ENCODE data around the gene KCNMA1.

Gene KCNMA1

DNA sequence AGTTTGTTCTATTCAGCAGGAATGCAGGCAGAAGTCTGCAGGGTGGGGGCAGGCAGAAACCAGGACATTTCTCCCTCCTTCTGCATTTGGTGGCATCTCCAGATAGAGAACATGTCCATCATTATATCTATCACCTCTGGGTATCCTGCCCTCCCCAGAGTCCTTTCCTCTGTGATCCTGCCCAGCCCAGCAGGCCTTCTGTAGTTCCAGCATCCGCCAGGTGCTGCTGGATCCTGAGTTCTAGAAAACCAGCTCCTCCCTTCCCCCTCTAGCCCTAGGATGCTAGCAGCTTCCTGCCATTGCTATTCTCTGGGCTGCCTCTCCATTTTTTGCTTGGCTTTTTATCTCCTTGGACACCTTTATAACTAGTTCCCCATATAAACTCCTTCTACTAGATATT is 180.3 kb downstream of the KCNMA1 start:
- H3K9ac ChIP-seq (ENCODE audit: low read depth, low read length) = no peak overlapping the region
- H3K27me3 ChIP-seq (ENCODE audit: insufficient read depth, low read length) = no peaks in the 10 kb centered on the region
- 91% methylated on average over 1 of the region's 1 CpG for WGBS

DNA sequence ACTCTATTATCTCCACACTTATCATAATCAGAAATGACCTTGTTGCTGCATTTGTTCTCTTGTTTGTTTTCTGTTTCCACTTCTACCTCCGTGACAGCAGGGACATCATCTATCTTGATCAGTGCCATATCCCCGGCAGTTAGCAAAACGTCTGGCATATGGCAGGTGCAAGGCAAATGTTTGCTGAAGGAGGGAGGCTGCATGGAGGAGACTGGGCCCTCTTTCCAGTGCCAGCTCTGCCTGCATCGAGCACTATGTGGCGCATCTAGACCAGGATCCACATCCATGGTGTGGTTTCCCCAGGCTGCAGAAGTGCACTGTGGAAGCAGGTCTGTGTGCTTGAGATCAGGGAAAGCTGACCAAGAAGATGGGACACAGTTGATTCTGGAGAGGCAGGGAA is 181.2 kb downstream of the KCNMA1 start:
- 91% methylated on average over 5 of the region's 5 CpGs for WGBS
- no peak overlapping the region for H3K27ac ChIP-seq (ENCODE audit: low read depth, low read length)
- H3K4me3 ChIP-seq (ENCODE audit: low read length) = no peak overlapping the region
- H3K27me3 ChIP-seq (ENCODE audit: insufficient read depth, low read length) = no peaks in the 10 kb centered on the region
- H3K36me3 ChIP-seq (ENCODE audit: insufficient read depth, low read length) = no peaks in the 10 kb centered on the region
- peaks cover 4% of the 10 kb centered on the region; the same call in 1 of the 2 replicates for H3K4me1 ChIP-seq (ENCODE audit: insufficient read depth, low read length)
- H3K9ac ChIP-seq (ENCODE audit: low read depth, low read length) = no peak overlapping the region
- H3K9me3 ChIP-seq (ENCODE audit: insufficient read depth, low read depth, low read length) = no peaks in the 10 kb centered on the region

More for the DNA sequence above, 180.3 kb downstream of the KCNMA1 start:
- peaks cover 4% of the 10 kb centered on the region; the same call in 1 of the 2 replicates for H3K4me1 ChIP-seq (ENCODE audit: insufficient read depth, low read length)
- no peak overlapping the region for H3K27ac ChIP-seq (ENCODE audit: low read depth, low read length)
- H3K36me3 ChIP-seq (ENCODE audit: insufficient read depth, low read length) = no peaks in the 10 kb centered on the region
- no peak overlapping the region for H3K4me3 ChIP-seq (ENCODE audit: low read length)
- H3K9me3 ChIP-seq (ENCODE audit: insufficient read depth, low read depth, low read length) = no peaks in the 10 kb centered on the region

DNA sequence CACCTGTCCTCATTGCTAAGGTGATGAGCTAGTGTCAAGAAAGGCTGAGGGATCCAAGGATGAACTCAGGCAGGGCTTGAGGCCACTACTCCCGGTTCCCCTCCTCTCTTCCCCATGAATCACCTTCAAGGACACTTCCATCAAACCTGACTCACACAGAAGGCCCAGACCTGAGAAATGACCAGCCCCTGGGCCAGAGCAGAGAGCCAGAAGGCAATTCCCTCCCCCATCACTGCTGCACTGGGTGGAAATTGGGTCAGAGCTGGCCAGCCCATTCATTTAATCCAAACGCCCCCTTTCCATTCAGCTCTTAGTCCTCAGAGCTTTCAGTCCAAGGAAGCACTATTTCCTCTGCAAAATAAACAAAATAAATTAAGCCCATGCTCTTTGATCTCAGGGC is 182.0 kb downstream of the KCNMA1 start:
- H3K27me3 ChIP-seq (ENCODE audit: insufficient read depth, low read length) = no peaks in the 10 kb centered on the region
- H3K9ac ChIP-seq (ENCODE audit: low read depth, low read length) = no peak overlapping the region
- H3K4me3 ChIP-seq (ENCODE audit: low read length) = no peak overlapping the region
- WGBS = 80% methylated on average over 2 of the region's 2 CpGs
- H3K9me3 ChIP-seq (ENCODE audit: insufficient read depth, low read depth, low read length) = no peaks in the 10 kb centered on the region
- H3K36me3 ChIP-seq (ENCODE audit: insufficient read depth, low read length) = no peaks in the 10 kb centered on the region
- H3K4me1 ChIP-seq (ENCODE audit: insufficient read depth, low read length) = peaks cover 4% of the 10 kb centered on the region; the same call in 1 of the 2 replicates
- no peak overlapping the region for H3K27ac ChIP-seq (ENCODE audit: low read depth, low read length)

DNA sequence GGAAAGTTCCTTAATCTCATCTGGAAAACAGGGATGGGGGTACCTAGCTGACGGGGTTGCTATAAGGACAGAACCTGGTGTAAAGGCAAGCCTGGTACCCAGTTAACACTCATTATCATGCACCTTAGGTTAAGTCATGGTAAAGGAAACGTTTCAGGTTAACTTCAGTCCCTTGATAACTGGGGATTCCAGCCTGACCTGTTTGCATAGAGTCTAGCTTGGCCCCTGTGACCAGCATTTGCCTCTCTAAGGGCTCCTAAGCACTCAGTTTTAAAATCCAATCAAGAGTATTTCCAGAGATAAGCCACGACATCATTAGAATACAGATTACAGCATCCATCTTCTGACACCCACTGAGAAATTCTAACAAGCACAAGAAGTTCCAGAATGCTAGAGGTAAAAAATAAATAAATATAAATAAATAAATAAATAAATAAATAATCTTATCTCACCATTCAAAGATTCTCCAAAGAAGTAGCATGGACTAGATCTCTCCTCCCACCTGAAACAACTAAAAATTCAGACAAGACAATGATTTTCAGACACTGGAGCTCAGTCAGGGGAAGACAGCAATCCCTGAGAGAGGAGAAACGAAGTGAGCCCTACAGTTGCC is 184.6 kb downstream of the KCNMA1 start:
- Histone ChIP-seq H3K27me3 (ENCODE audit: insufficient read depth, low read length) (no peaks in the 10 kb centered on the region), H3K27ac (ENCODE audit: low read depth, low read length) (no peak overlapping the region), H3K4me1 (ENCODE audit: insufficient read depth, low read length) (peaks cover 4% of the 10 kb centered on the region; the same call in 1 of the 2 replicates), H3K9me3 (ENCODE audit: insufficient read depth, low read depth, low read length) (no peaks in the 10 kb centered on the region), H3K36me3 (ENCODE audit: insufficient read depth, low read length) (no peaks in the 10 kb centered on the region), H3K9ac (ENCODE audit: low read depth, low read length) (no peak overlapping the region), H3K4me3 (ENCODE audit: low read length) (no peak overlapping the region)
- WGBS = 67% methylated on average over 4 of the region's 4 CpGs

DNA sequence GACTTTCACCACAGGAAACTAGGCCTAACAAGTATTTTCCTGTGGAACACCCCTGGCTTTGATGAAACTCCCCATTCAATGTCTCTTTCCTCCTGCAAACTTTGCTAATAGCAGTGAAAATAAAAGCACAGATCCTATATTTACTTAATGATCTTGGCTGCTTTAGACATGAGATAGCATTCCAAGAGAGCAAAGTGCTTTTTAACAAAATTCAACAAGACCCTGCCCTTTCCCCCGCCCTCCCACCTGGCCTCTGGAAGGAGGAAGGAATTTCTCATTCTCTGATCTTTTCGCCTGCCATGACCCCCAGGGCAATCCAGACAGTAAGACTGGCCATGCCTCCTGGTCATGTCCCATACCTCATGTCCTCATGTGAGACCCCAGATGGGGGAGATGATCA is 185.7 kb downstream of the KCNMA1 start:
- no peak overlapping the region for H3K4me3 ChIP-seq (ENCODE audit: low read length)
- H3K4me1 ChIP-seq (ENCODE audit: insufficient read depth, low read length) = peaks cover 4% of the 10 kb centered on the region; the same call in 1 of the 2 replicates
- 95% methylated on average over 2 of the region's 2 CpGs for WGBS

DNA sequence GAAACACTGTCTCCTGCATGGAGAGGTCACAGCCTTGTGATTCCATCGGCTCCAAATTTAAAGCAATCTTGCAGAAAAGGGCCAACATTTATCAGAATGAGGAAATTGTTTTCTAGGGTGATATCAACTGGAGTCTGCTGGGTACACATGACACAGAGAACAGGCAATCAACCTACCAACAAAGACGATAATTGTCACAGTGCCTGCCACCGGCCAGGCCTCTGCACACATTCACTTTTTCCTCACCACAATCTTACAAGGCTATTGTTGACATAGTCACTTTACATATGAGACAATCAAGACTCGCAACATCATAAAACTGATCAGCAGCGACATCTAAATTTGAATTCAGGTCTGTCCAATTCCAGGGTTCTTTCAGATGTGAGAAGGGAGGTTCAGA is 189.4 kb downstream of the KCNMA1 start:
- 91% methylated on average over 5 of the region's 5 CpGs for WGBS

More for the DNA sequence above, 185.7 kb downstream of the KCNMA1 start:
- Histone ChIP-seq H3K36me3 (ENCODE audit: insufficient read depth, low read length) (no peaks in the 10 kb centered on the region), H3K9ac (ENCODE audit: low read depth, low read length) (no peak overlapping the region), H3K27ac (ENCODE audit: low read depth, low read length) (no peak overlapping the region), H3K9me3 (ENCODE audit: insufficient read depth, low read depth, low read length) (no peaks in the 10 kb centered on the region), H3K27me3 (ENCODE audit: insufficient read depth, low read length) (no peaks in the 10 kb centered on the region)

DNA sequence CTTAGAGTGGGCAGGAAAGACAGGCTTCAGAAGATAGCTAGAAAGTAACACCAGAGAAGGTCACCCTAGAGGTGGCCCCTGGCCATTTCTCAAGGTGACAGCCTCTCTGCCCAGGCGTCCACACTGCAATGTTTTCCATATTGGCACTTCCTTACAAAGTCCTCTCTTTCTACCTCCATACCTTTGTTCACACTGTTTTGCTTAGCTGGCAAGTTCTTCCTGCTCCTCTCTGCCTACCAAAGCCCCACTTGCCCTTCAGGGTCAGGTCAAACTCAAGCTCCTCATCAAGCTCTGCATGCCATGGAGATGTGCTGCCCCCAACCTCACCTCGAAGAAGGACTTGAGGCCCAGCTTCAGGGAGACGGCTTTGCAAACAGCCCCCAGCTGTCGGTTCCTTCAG is 190.9 kb downstream of the KCNMA1 start:
- Histone ChIP-seq H3K27me3 (ENCODE audit: insufficient read depth, low read length) (no peaks in the 10 kb centered on the region), H3K36me3 (ENCODE audit: insufficient read depth, low read length) (no peaks in the 10 kb centered on the region), H3K27ac (ENCODE audit: low read depth, low read length) (no peak overlapping the region), H3K9me3 (ENCODE audit: insufficient read depth, low read depth, low read length) (no peaks in the 10 kb centered on the region), H3K4me3 (ENCODE audit: low read length) (no peak overlapping the region), H3K4me1 (ENCODE audit: insufficient read depth, low read length) (no peaks in the 10 kb centered on the region), H3K9ac (ENCODE audit: low read depth, low read length) (no peak overlapping the region)
- 93% methylated on average over 4 of the region's 4 CpGs for WGBS

More for the DNA sequence above, 189.4 kb downstream of the KCNMA1 start:
- no peak overlapping the region for H3K4me3 ChIP-seq (ENCODE audit: low read length)
- no peaks in the 10 kb centered on the region for H3K9me3 ChIP-seq (ENCODE audit: insufficient read depth, low read depth, low read length)
- H3K4me1 ChIP-seq (ENCODE audit: insufficient read depth, low read length) = no peaks in the 10 kb centered on the region
- H3K27me3 ChIP-seq (ENCODE audit: insufficient read depth, low read length) = no peaks in the 10 kb centered on the region
- H3K36me3 ChIP-seq (ENCODE audit: insufficient read depth, low read length) = no peaks in the 10 kb centered on the region
- H3K27ac ChIP-seq (ENCODE audit: low read depth, low read length) = no peak overlapping the region
- H3K9ac ChIP-seq (ENCODE audit: low read depth, low read length) = no peak overlapping the region

DNA sequence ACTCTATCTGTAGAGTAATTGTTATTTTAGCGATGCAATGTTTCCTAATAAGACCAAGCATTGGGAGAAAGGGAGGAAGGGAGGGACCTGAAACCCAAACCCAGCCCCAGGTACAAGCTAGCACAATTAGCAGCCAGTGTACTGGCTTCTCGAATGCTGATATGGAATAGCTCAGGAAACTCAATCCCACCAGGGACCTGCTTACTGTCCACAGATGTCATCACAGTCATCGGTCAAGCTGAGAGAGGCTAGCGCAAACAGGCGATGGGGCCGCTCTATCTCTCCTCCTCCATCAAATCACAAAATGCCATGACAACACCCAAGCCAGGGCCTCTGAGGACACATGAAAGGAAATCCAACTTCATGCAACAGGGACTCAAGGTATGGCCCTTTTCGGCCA is 192.1 kb downstream of the KCNMA1 start:
- H3K4me3 ChIP-seq (ENCODE audit: low read length) = no peak overlapping the region
- 95% methylated on average over 7 of the region's 7 CpGs for WGBS
- no peak overlapping the region for H3K9ac ChIP-seq (ENCODE audit: low read depth, low read length)
- no peaks in the 10 kb centered on the region for H3K4me1 ChIP-seq (ENCODE audit: insufficient read depth, low read length)
- H3K9me3 ChIP-seq (ENCODE audit: insufficient read depth, low read depth, low read length) = no peaks in the 10 kb centered on the region
- no peaks in the 10 kb centered on the region for H3K27me3 ChIP-seq (ENCODE audit: insufficient read depth, low read length)
- H3K36me3 ChIP-seq (ENCODE audit: insufficient read depth, low read length) = no peaks in the 10 kb centered on the region
- no peak overlapping the region for H3K27ac ChIP-seq (ENCODE audit: low read depth, low read length)

DNA sequence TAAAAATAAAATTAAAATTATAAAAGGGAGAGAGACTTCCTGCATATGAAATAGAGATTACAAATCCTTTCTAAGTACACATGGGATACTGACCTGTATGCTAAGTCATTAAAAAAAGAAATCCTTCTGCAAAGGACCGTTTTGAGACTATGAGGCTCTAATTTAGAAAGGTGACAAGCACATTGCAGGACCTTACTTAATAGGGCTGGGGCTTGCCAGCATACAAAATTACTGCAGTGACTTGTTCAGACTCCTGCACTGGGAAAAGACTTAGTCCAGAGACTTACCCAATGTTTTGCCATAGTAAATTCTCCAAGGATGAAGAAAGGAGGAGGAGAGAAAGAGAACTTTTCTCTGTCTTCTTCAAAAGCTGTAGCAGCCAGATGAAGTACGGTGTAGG is 193.6 kb downstream of the KCNMA1 start:
- Histone ChIP-seq H3K4me3 (ENCODE audit: low read length) (no peak overlapping the region), H3K27me3 (ENCODE audit: insufficient read depth, low read length) (no peaks in the 10 kb centered on the region), H3K4me1 (ENCODE audit: insufficient read depth, low read length) (no peaks in the 10 kb centered on the region), H3K9ac (ENCODE audit: low read depth, low read length) (no peak overlapping the region), H3K36me3 (ENCODE audit: insufficient read depth, low read length) (no peaks in the 10 kb centered on the region), H3K27ac (ENCODE audit: low read depth, low read length) (no peak overlapping the region), H3K9me3 (ENCODE audit: insufficient read depth, low read depth, low read length) (no peaks in the 10 kb centered on the region)
- 94% methylated on average over 2 of the region's 2 CpGs for WGBS

DNA sequence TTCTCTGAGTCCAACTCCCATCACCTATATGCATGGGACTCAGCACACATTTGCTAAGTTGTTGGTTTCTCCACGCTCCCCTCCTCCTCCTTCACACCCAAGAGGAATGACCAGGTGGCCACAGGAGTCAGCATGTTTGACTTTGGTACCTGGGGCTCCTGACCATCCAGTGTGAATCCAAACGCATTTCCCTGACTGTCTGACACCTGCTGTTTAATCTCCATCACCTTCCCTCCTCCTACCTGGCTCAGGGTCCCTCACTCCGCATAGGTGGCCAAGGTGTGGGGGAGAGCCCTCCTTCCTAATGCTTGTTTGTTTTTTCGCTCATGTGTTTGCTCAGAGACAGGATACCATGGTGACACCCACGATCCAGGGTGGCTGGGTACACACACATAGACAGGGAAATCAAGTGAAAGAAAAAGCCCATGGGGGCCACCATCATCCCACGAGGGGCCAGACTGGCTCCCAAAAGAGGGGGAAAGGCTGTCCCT is 194.9 kb downstream of the KCNMA1 start:
- WGBS = 83% methylated on average over 6 of the region's 6 CpGs
- no peak overlapping the region for H3K27ac ChIP-seq (ENCODE audit: low read depth, low read length)

DNA sequence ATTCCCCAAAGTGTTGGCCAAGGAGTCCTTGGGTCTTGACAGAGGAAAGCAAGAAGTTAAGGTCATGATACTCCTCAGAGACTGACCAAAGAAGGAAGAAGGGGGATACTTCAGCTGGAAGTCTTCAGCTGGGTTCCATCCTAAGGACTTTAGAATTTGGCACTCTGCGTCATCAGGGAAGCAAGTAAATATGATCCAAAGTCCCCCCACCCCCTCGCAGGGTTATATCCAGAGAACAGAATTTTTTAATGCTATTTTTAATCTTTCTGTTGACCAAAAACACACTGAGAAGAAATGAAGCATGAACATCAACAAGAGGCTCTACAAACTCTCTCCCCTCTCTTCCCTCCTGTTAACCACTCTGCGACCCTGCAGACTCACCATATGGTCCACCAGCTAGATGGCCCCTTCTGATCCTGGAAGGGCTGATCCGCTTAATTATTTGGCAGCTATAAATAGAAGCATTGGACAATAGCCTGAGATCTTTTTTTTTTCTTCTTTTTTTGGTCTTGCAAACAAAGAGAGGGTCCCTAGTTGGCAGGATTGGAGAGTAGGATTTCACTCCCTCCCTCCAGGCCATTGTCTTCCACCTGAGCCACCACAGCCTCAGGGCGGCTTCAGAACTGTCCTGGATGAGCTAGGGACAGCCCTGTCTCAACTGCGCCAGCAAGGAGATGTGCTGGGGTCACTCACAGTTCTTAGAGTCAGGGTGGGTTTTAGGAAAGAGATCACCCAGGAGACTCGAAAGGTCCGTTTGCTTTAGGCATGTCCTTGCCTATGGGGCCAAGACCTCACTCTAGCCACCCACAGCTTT is 196.0 kb downstream of the KCNMA1 start:
- Histone ChIP-seq H3K4me1 (ENCODE audit: insufficient read depth, low read length) (no peaks in the 10 kb centered on the region), H3K4me3 (ENCODE audit: low read length) (no peak overlapping the region), H3K9ac (ENCODE audit: low read depth, low read length) (no peak overlapping the region), H3K27me3 (ENCODE audit: insufficient read depth, low read length) (no peaks in the 10 kb centered on the region), H3K36me3 (ENCODE audit: insufficient read depth, low read length) (no peaks in the 10 kb centered on the region), H3K27ac (ENCODE audit: low read depth, low read length) (no peak overlapping the region), H3K9me3 (ENCODE audit: insufficient read depth, low read depth, low read length) (no peaks in the 10 kb centered on the region)
- WGBS = 90% methylated on average over 8 of the region's 8 CpGs

More for the DNA sequence above, 194.9 kb downstream of the KCNMA1 start:
- Histone ChIP-seq H3K9me3 (ENCODE audit: insufficient read depth, low read depth, low read length) (no peaks in the 10 kb centered on the region), H3K27me3 (ENCODE audit: insufficient read depth, low read length) (no peaks in the 10 kb centered on the region), H3K36me3 (ENCODE audit: insufficient read depth, low read length) (no peaks in the 10 kb centered on the region), H3K4me1 (ENCODE audit: insufficient read depth, low read length) (no peaks in the 10 kb centered on the region), H3K9ac (ENCODE audit: low read depth, low read length) (no peak overlapping the region), H3K4me3 (ENCODE audit: low read length) (no peak overlapping the region)

Measured in HUES64 (cell line).